ENCODE measurements around the gene LRRC42. TPM values are rescaled to one million over a fixed set of nuclear protein-coding genes. Genes with fewer than 3 reads are reported as not detected.
A peak's percentile ranks its signal among the peaks of the same experiment; 100 is the strongest.

The LRRC42 gene
- total RNA-seq, 1 experiment from 2014 or later, result 56.4 TPM

GRCh38 chr1:53934170-53934765, 11.9 kb upstream of the LRRC42 start:
- in situ Hi-C loops (cut with HindIII; ENCODE audit: low pct_unique_long_range_greater_than_20kb, low sequenced_read_pairs), result no loop called here
- no peak for DNase-seq (ENCODE audit: low read depth)

GRCh38 chr1:53936430-53936829, 9.7 kb upstream of the LRRC42 start:
- in situ Hi-C loops (cut with HindIII; ENCODE audit: low pct_unique_long_range_greater_than_20kb, low sequenced_read_pairs), result no loop called here

GRCh38 chr1:53938136-53938830, 7.9 kb upstream of the LRRC42 start:
- in situ Hi-C loops (cut with HindIII; ENCODE audit: low pct_unique_long_range_greater_than_20kb, low sequenced_read_pairs), result no loop called here
- DNase-seq (ENCODE audit: low read depth), result no peak

More at GRCh38 chr1:53936430-53936829, 9.7 kb upstream of the LRRC42 start:
- no peak for DNase-seq (ENCODE audit: low read depth)

GRCh38 chr1:53942127-53942957, 3.8 kb upstream of the LRRC42 start:
- in situ Hi-C loops (cut with HindIII; ENCODE audit: low pct_unique_long_range_greater_than_20kb, low sequenced_read_pairs), result no loop called here
- no peak for DNase-seq (ENCODE audit: low read depth)

GRCh38 chr1:53943090-53943489, 3.1 kb upstream of the LRRC42 start:
- in situ Hi-C loops (cut with HindIII; ENCODE audit: low pct_unique_long_range_greater_than_20kb, low sequenced_read_pairs), result no loop called here

GRCh38 chr1:53943490-53944043, 2.6 kb upstream of the LRRC42 start:
- in situ Hi-C loops (cut with HindIII; ENCODE audit: low pct_unique_long_range_greater_than_20kb, low sequenced_read_pairs), result no loop called here
- DNase-seq (ENCODE audit: low read depth), result no peak

More at GRCh38 chr1:53943090-53943489, 3.1 kb upstream of the LRRC42 start:
- DNase-seq (ENCODE audit: low read depth), result no peak

GRCh38 chr1:53944469-53945182, 1.5 kb upstream of the LRRC42 start:
- in situ Hi-C loops (cut with HindIII; ENCODE audit: low pct_unique_long_range_greater_than_20kb, low sequenced_read_pairs), result no loop called here
- no peak for DNase-seq (ENCODE audit: low read depth)

- in situ Hi-C loops (cut with HindIII; ENCODE audit: low pct_unique_long_range_greater_than_20kb, low sequenced_read_pairs), result no loop called here
- DNase-seq (ENCODE audit: low read depth), result no peak
These were observed 1.0 kb upstream of the LRRC42 start for GRCh38 chr1:53945183-53945432.

GRCh38 chr1:53945433-53946251, 508 bp upstream of the LRRC42 start, which contains the start of gene IFT25:
IFT25 (minus strand) TSS chr1:53945699; CDS start chr1:53940082, 5,617 bp downstream.
- DNase-seq (ENCODE audit: low read depth), result peak; percentile 91

GRCh38 chr1:53947172-53947907, 1.2 kb downstream of the LRRC42 start:
- DNase-seq (ENCODE audit: low read depth), result no peak
- in situ Hi-C loops (cut with HindIII; ENCODE audit: low pct_unique_long_range_greater_than_20kb, low sequenced_read_pairs), result no loop called here

More at GRCh38 chr1:53945433-53946251, 508 bp upstream of the LRRC42 start, which contains the start of gene IFT25:
- in situ Hi-C loops (cut with HindIII; ENCODE audit: low pct_unique_long_range_greater_than_20kb, low sequenced_read_pairs), result no loop called here

GRCh38 chr1:53948291-53948690, 2.1 kb downstream of the LRRC42 start:
- in situ Hi-C loops (cut with HindIII; ENCODE audit: low pct_unique_long_range_greater_than_20kb, low sequenced_read_pairs), result no loop called here
- DNase-seq (ENCODE audit: low read depth), result no peak

GRCh38 chr1:53949023-53949990, 3.2 kb downstream of the LRRC42 start:
- peak; percentile 32 for DNase-seq (ENCODE audit: low read depth)

GRCh38 chr1:53951697-53952096, 5.5 kb downstream of the LRRC42 start:
- DNase-seq (ENCODE audit: low read depth), result no peak
- in situ Hi-C loops (cut with HindIII; ENCODE audit: low pct_unique_long_range_greater_than_20kb, low sequenced_read_pairs), result no loop called here

More at GRCh38 chr1:53949023-53949990, 3.2 kb downstream of the LRRC42 start:
- in situ Hi-C loops (cut with HindIII; ENCODE audit: low pct_unique_long_range_greater_than_20kb, low sequenced_read_pairs), result no loop called here

GRCh38 chr1:53954128-53954527, 8.0 kb downstream of the LRRC42 start:
- in situ Hi-C loops (cut with HindIII; ENCODE audit: low pct_unique_long_range_greater_than_20kb, low sequenced_read_pairs), result no loop called here
- DNase-seq (ENCODE audit: low read depth), result no peak

GRCh38 chr1:53956308-53957168, 10.4 kb downstream of the LRRC42 start:
- no peak for DNase-seq (ENCODE audit: low read depth)
- in situ Hi-C loops (cut with HindIII; ENCODE audit: low pct_unique_long_range_greater_than_20kb, low sequenced_read_pairs), result no loop called here

All from Caki2 (cell line).